Daoy (cell line): ENCODE data around the gene HSH2D. TPM values are rescaled to one million over a fixed set of nuclear protein-coding genes. Genes with fewer than 3 reads are reported as not detected.

Experiments
- total RNA-seq: library from RNA; depleted of rRNA; stranded (reverse); fragments of >200 nt; shearing (Covaris generic); gene quantifications from 2 replicates; pipeline ENCODE4 v1.2.3, GENCODE V29; 2014; rRNA removed

HSH2D gene
- total RNA-seq, 1 experiment from 2014 or later, result not detected

Other genes with a start within 250 kb of the HSH2D start
- not detected in 2 replicates for gene CYP4F2, start 245.6 kb upstream of the HSH2D start, total RNA-seq
- gene CYP4F11, start 209.2 kb upstream of the HSH2D start, total RNA-seq, result 0.29 and 1.0 TPM in 2 replicates
- gene OR10H4, start 194.7 kb upstream of the HSH2D start, total RNA-seq, result not detected in 2 replicates
- 1,303 and 1,358 TPM in 2 replicates for gene TPM4, start 67.2 kb upstream of the HSH2D start, total RNA-seq
- 63.7 and 72.5 TPM in 2 replicates for gene RAB8A, start 31.8 kb upstream of the HSH2D start, total RNA-seq
- gene CIB3, start 29.8 kb downstream of the HSH2D start, total RNA-seq, result not detected in 2 replicates
- 231 and 233 TPM in 2 replicates for gene FAM32A, start 41.7 kb downstream of the HSH2D start, total RNA-seq
- gene AP1M1, start 54.2 kb downstream of the HSH2D start, total RNA-seq, result 86.2 and 86.8 TPM in 2 replicates
- 0.33 and 1.9 TPM in 2 replicates for gene KLF2, start 181.1 kb downstream of the HSH2D start, total RNA-seq